Testis (tissue), 2 donors: Measurements from ENCODE around the gene BOLA1.

ENCODE experiments used
- POLR2A ChIP-seq: fragments of 450-650 bp; IDR thresholded peaks from one replicate; pipeline ENCODE4 v1.6.1; 2017; ENCODE audit warnings: antibody characterized with exemption, mild to moderate bottlenecking, moderate library complexity
- TF ChIP-seq, protein P1 (sequence below), 3 experiments: fragments of 450-650 bp in 2 of 3; fragments of 200-600 bp in 1 of 3; sonication (generic) in 1 of 3; IDR thresholded peaks; one replicate each; pipeline ENCODE4 v1.5.1; 2016 to 2019; ENCODE audit warnings: antibody characterized with exemption in 3 of 3, mild to moderate bottlenecking in 2 of 3, moderate library complexity in 1 of 3

DNA sequence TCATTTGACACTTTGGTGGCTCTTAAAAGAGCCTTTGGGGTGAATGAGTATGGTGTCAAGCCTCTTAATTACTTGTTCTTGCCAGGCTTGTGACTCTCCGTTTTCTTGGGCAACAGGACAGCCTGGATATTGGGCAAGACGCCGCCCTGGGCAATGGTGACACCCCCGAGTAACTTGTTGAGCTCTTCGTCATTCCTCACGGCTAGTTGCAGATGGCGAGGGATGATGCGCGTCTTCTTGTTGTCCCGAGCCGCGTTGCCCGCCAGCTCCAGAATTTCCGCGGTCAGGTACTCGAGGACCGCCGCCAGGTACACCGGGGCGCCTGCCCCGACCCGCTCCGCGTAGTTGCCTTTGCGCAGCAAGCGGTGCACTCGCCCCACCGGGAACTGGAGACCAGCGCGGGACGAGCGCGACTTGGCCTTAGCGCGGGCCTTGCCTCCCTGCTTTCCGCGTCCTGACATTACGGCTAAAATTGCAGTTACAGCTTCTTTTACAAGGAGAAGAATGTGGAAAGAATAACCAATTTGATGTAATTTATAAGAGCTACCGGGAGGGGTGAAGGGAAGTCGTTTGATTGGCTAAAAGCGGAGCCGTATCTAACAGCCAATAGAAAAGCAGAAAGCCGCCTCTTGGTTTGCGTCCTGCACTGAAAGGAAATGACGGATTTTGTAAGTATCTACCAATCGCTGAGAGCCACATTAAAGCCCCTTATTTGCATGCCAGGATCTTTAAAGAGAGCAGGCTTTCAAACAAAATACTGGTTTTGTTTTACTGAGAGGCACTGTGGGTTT lies 11.7 kb upstream of the BOLA1 start:
- TF ChIP-seq POLR2A: peak; percentile 36
- TF ChIP-seq, protein P1, sequence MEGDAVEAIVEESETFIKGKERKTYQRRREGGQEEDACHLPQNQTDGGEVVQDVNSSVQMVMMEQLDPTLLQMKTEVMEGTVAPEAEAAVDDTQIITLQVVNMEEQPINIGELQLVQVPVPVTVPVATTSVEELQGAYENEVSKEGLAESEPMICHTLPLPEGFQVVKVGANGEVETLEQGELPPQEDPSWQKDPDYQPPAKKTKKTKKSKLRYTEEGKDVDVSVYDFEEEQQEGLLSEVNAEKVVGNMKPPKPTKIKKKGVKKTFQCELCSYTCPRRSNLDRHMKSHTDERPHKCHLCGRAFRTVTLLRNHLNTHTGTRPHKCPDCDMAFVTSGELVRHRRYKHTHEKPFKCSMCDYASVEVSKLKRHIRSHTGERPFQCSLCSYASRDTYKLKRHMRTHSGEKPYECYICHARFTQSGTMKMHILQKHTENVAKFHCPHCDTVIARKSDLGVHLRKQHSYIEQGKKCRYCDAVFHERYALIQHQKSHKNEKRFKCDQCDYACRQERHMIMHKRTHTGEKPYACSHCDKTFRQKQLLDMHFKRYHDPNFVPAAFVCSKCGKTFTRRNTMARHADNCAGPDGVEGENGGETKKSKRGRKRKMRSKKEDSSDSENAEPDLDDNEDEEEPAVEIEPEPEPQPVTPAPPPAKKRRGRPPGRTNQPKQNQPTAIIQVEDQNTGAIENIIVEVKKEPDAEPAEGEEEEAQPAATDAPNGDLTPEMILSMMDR (IDR thresholded peaks at IDR 0.05): peak in 1 of 3 experiments; percentile 3
